Gastroesophageal sphincter (tissue), 3 donors: Measurements from ENCODE around the gene PIP5K1C.

Source experiments
- EP300 ChIP-seq: sonication (generic); formaldehyde crosslinking; IDR thresholded peaks from one replicate; pipeline ENCODE4 v1.6.1; 2017; ENCODE audit warnings: antibody characterized with exemption, mild to moderate bottlenecking
- POLR2AphosphoS5 ChIP-seq: sonication (generic); formaldehyde crosslinking; IDR thresholded peaks from one replicate; pipeline ENCODE4 v1.6.1; 2017; ENCODE audit warnings: antibody characterized with exemption
- TF ChIP-seq, protein P1 (sequence below), 4 experiments: fragments of 200-600 bp in 2 of 4; fragments of 450-650 bp in 2 of 4; sonication (generic) in 1 of 4; IDR thresholded peaks; one replicate each; pipeline ENCODE4 v1.5.1; 2017 to 2019; ENCODE audit warnings: antibody characterized with exemption in 4 of 4, mild to moderate bottlenecking in 2 of 4, moderate library complexity in 2 of 4

- TF ChIP-seq, protein P1, sequence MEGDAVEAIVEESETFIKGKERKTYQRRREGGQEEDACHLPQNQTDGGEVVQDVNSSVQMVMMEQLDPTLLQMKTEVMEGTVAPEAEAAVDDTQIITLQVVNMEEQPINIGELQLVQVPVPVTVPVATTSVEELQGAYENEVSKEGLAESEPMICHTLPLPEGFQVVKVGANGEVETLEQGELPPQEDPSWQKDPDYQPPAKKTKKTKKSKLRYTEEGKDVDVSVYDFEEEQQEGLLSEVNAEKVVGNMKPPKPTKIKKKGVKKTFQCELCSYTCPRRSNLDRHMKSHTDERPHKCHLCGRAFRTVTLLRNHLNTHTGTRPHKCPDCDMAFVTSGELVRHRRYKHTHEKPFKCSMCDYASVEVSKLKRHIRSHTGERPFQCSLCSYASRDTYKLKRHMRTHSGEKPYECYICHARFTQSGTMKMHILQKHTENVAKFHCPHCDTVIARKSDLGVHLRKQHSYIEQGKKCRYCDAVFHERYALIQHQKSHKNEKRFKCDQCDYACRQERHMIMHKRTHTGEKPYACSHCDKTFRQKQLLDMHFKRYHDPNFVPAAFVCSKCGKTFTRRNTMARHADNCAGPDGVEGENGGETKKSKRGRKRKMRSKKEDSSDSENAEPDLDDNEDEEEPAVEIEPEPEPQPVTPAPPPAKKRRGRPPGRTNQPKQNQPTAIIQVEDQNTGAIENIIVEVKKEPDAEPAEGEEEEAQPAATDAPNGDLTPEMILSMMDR (IDR thresholded peaks at IDR 0.05), result no peak
- TF ChIP-seq POLR2AphosphoS5 (no peak), EP300 (no peak)
Observed at GRCh38 chr19:3605770-3606169, 94.5 kb downstream of the PIP5K1C start.
